Activated CD8-positive, alpha-beta T cell treated with anti-CD3 and anti-CD28 coated beads for 36 hours (primary cell): ENCODE results near the gene BIRC2. TPM values are rescaled to one million over a fixed set of nuclear protein-coding genes. Genes with fewer than 3 reads are reported as not detected.
"Not testable (repeated sequence)": the region's sequence is repeated elsewhere in the genome, so short reads cannot be mapped to it uniquely, and the experiment has no call there.

ENCODE experiments used
- ATAC-seq: fragments of 200-7000 bp; cut with Tn5 transposase; one replicate; pipeline ENCODE4 v1.10.0; 2021; ENCODE audit warnings: mild to moderate bottlenecking, moderate library complexity
- CTCF ChIA-PET: fragments of 350-600 bp; sonication (Branson Sonifier 250); formaldehyde crosslinking; loops from one replicate; lab custom pipeline; 2021; ENCODE audit warnings: antibody characterized with exemption; lab: Charles Lee
- POLR2A ChIA-PET: fragments of 350-600 bp; sonication (Branson Sonifier 250); formaldehyde crosslinking; loops from one replicate; lab custom pipeline; 2021; ENCODE audit warnings: antibody characterized with exemption; lab: Charles Lee
- DNase-seq: peaks from one replicate; pipeline ENCODE4 v3.0.0-alpha.2; 2020
- H3K27ac Mint-ChIP-seq: one replicate; pipeline ENCODE4 v1.8.0; 2021; ENCODE audit warnings: mild to moderate bottlenecking, mixed read lengths
- H3K27me3 Mint-ChIP-seq: one replicate; pipeline ENCODE4 v1.8.0; 2021; ENCODE audit warnings: mixed read lengths
- H3K36me3 Mint-ChIP-seq: one replicate; pipeline ENCODE4 v1.8.0; 2021; ENCODE audit warnings: low read depth, mixed read lengths
- H3K4me1 Mint-ChIP-seq: one replicate; pipeline ENCODE4 v1.8.0; 2021; ENCODE audit warnings: low read depth, mixed read lengths
- H3K4me3 Mint-ChIP-seq: one replicate; pipeline ENCODE4 v1.8.0; 2021; ENCODE audit warnings: mild to moderate bottlenecking, moderate library complexity, mixed read lengths
- H3K9me3 Mint-ChIP-seq: one replicate; pipeline ENCODE4 v1.8.0; 2021; ENCODE audit warnings: mixed read lengths
- intact Hi-C: fragments of 100-400 bp; cut with micrococcal nuclease; formaldehyde crosslinking; loops from one replicate; pipeline ENCODE4 v1.10.0; 2022
- total RNA-seq, 2 experiments: library from RNA; stranded (reverse); gene quantifications; one replicate each; pipeline ENCODE4 v1.2.3, GENCODE V29; 2021
- TF ChIP-seq, protein P1 (sequence below): fragments of 200-600 bp; IDR thresholded peaks from one replicate; pipeline ENCODE4 v1.8.0; 2022; ENCODE audit warnings: antibody characterized with exemption, mild to moderate bottlenecking

The BIRC2 gene
- total RNA-seq: 10 to 100 TPM; 29.8 to 32.9 TPM

DNA sequence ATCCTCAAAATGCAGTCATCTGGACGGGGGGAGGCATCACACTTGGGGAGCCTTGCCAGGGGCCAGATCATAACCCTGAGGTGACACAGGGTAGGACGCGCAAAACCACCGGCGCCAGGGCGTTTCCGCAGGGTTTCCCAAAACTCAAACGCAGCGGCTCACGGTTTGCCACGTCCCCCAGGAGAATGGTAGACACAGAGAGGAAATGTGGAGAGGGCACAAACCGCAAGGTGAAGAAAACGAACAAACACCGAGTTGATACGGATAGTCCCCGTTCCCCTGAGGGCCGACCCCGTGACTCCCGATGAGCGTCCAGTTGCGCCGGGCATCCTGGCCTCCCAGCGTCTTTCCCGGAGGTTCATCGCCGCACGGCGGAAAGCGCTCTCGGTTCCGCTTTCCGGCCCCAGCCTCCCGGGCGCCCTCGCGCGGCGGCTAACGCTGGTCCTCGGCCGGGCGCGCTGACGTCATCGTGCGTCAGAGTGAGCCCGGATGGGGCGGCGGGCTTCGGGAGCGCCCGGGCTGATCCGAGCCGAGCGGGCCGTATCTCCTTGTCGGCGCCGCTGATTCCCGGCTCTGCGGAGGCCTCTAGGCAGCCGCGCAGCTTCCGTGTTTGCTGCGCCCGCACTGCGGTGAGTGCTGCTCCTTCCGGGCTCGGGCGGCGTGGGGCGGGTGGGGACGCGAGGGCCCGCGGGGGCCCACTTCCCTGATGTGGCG is at the start of gene BIRC2:
Gene BIRC2 (plus strand): TSS at position 467 of the 714 bp plus-strand sequence. CDS start 2,641 bp downstream, outside the sequence.
- no peaks in the 10 kb centered on the region for H3K9me3 Mint-ChIP-seq
- TF ChIP-seq, protein P1, sequence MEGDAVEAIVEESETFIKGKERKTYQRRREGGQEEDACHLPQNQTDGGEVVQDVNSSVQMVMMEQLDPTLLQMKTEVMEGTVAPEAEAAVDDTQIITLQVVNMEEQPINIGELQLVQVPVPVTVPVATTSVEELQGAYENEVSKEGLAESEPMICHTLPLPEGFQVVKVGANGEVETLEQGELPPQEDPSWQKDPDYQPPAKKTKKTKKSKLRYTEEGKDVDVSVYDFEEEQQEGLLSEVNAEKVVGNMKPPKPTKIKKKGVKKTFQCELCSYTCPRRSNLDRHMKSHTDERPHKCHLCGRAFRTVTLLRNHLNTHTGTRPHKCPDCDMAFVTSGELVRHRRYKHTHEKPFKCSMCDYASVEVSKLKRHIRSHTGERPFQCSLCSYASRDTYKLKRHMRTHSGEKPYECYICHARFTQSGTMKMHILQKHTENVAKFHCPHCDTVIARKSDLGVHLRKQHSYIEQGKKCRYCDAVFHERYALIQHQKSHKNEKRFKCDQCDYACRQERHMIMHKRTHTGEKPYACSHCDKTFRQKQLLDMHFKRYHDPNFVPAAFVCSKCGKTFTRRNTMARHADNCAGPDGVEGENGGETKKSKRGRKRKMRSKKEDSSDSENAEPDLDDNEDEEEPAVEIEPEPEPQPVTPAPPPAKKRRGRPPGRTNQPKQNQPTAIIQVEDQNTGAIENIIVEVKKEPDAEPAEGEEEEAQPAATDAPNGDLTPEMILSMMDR: peak; percentile 69
- CTCF ChIA-PET: interaction anchor here (1.5 to 10.4 kb wide), 5 partner anchors 29 to 320 kb away, joined by 4 to 204 read pairs (median 8); partner anchors contain the start of gene BIRC3
- H3K27ac Mint-ChIP-seq: peak within 1 kb of the TSS; percentile 95
- ATAC-seq (peak; percentile 94), DNase-seq (peak; percentile 95)
- peaks cover 28% of the 10 kb centered on the region for H3K36me3 Mint-ChIP-seq
- POLR2A ChIA-PET: interaction anchor here (0.6 to 2.5 kb wide), 3 partner anchors 17 to 104 kb away, joined by 3 to 6 read pairs (median 3); no protein-coding TSS in a partner anchor
- H3K4me1 Mint-ChIP-seq: peaks cover 36% of the 10 kb centered on the region
- H3K4me3 Mint-ChIP-seq: peak within 1 kb of the TSS; percentile 90
- no peaks in the 10 kb centered on the region for H3K27me3 Mint-ChIP-seq
- intact Hi-C loops: loop anchor here (5.0 kb wide), 1 partner anchor 105 kb away; the partner anchor contains the start of gene TMEM123

DNA sequence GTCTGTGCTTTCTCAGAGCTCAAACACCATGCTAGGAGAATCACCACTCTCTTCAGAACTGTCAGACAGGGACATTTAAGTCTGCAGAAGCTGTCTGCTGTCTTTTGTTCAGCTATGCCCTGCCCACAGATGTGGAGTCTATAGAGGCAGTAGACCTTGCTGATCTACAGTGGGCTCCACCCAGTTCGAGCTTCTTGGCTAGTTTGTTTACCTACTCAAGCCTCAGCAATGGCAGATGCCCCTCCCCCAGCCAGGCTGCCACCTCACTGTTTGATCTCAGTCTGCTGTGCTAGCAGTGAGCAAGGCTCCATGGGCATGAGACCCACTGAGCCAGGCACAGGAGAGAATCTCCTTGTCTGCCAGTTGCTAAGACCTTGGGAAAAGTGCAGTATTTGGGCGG is 46.2 kb upstream of the BIRC2 start:
- peaks cover 49% of the 10 kb centered on the region for H3K4me1 Mint-ChIP-seq
- POLR2A ChIA-PET: interaction anchor here (1.1 to 1.4 kb wide), 3 partner anchors 10 to 25 kb away, joined by 4 to 5 read pairs (median 4); no protein-coding TSS in a partner anchor

DNA sequence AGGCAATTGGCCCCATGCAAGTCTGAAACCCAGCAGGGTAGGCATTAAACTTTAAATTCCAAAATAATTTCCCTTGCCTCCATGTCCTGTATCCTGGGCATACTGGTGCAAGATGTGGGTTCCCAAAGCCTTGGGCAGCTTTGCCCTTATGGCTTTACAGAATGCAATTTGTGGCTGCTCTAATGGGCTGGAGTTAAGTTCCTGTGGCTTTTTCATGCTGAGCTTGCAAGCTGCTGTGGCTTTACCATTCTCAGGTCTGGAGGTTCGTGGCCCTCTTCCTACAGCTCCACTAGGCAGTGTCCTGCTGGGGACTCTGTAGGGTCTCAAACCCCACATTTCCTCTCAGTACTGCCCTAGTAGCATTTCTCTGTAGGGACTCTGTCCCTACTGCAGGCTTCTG is 44.8 kb upstream of the BIRC2 start:
- H3K9me3 Mint-ChIP-seq: peaks cover 22% of the 10 kb centered on the region
- H3K27ac Mint-ChIP-seq: no peak overlapping the region
- no peak overlapping the region for H3K4me3 Mint-ChIP-seq
- DNase-seq (no peak), ATAC-seq (no peak)
- intact Hi-C loops: no loop called here
- no peaks in the 10 kb centered on the region for H3K27me3 Mint-ChIP-seq
- peaks cover 20% of the 10 kb centered on the region for H3K36me3 Mint-ChIP-seq
- peaks cover 61% of the 10 kb centered on the region for H3K4me1 Mint-ChIP-seq
- TF ChIP-seq, protein P1: no peak
- ChIA-PET POLR2A (interaction anchor here (1.5 kb wide), 1 partner anchor 11 kb away, joined by 4 read pairs; no protein-coding TSS in a partner anchor), CTCF (interaction anchor here (0.8 to 1.0 kb wide), 2 partner anchors 8 to 15 kb away, joined by 3 to 5 read pairs; no protein-coding TSS in a partner anchor)

More for the DNA sequence above, 46.2 kb upstream of the BIRC2 start:
- H3K27me3 Mint-ChIP-seq, H3K4me3 Mint-ChIP-seq, intact Hi-C loops, ATAC-seq, H3K27ac Mint-ChIP-seq: not testable (repeated sequence)
- CTCF ChIA-PET: interaction anchor here (1.1 to 3.7 kb wide), 5 partner anchors 10 to 54 kb away, joined by 3 to 11 read pairs (median 4); no protein-coding TSS in a partner anchor
- DNase-seq: peak; percentile 39
- peaks cover 20% of the 10 kb centered on the region for H3K36me3 Mint-ChIP-seq
- H3K9me3 Mint-ChIP-seq: peaks cover 22% of the 10 kb centered on the region

DNA sequence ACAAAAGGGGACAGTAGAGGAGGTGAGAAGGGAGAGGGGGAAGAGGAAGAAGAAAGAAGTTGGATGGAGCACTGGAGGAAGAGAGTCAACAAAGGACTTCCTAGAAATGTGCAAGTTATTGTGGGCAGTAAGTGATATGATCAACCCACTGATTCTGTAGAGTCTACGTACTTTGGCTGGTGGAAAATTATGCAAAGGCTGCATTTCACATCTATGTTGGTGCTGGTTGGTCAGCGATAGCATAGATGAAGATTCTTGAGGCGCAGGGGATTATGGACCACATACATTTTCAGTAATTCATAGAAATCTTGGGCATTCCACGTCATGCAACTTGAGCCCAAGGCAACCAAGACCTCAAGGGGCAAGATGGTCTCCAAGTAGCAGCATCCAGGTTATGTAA is 42.3 kb upstream of the BIRC2 start:
- H3K27ac Mint-ChIP-seq: peak overlapping the region; percentile 81
- H3K4me1 Mint-ChIP-seq: peaks cover 68% of the 10 kb centered on the region
- H3K9me3 Mint-ChIP-seq: peaks cover 25% of the 10 kb centered on the region
- peaks cover 15% of the 10 kb centered on the region for H3K36me3 Mint-ChIP-seq
- ChIA-PET CTCF (no interaction called here), POLR2A (no interaction called here)
- no peak for DNase-seq
- intact Hi-C loops: no loop called here
- peak overlapping the region; percentile 45 for H3K4me3 Mint-ChIP-seq
- H3K27me3 Mint-ChIP-seq: no peaks in the 10 kb centered on the region
- TF ChIP-seq, protein P1: no peak
- ATAC-seq: no peak

DNA sequence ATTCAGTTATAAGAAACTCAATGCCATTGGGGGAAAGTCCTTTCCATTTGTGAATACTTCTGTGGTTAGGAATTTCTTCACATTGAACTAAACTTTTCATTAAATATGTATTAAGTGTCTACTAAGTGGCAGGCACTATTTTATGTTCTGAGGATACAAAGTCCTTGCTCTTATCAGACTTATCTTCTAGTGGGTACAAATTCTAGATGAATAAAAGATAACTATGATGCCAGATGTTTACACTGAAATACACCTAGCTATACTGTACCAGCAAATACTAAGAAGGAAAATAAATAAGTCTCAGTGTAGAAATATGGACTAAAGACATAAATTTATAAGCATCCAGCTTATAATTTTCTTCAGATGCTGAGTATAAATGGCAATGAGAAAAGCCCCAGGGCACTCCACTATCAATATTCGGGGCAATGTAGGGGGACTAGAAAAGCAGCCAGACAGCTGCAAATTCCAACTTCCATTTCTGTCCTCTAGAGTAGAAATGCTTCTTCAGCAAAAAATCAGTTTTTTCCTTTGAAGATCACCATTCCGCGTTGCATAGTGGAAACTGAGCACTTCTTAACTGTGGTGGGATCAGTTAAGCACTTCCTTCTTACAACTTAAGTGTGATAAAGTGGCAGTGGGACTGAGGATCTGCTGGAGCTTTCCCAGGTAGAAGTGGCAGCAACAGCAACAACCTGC is 41.5 kb upstream of the BIRC2 start:
- ChIA-PET POLR2A (interaction anchor here (0.8 to 1.4 kb wide), 3 partner anchors 11 to 59 kb away, joined by 3 to 5 read pairs (median 3); no protein-coding TSS in a partner anchor), CTCF (interaction anchor here (0.8 to 17.7 kb wide), 9 partner anchors 10 to 190 kb away, joined by 3 to 403 read pairs (median 4); partner anchors contain the start of gene BIRC3)
- Mint-ChIP-seq H3K27ac (peak overlapping the region; percentile 81), H3K9me3 (peaks cover 28% of the 10 kb centered on the region), H3K27me3 (no peaks in the 10 kb centered on the region), H3K4me1 (peaks cover 60% of the 10 kb centered on the region), H3K4me3 (peak overlapping the region; percentile 18), H3K36me3 (peaks cover 15% of the 10 kb centered on the region)
- TF ChIP-seq, protein P1: no peak
- DNase-seq: no peak
- intact Hi-C loops: no loop called here
- ATAC-seq: no peak
